Activated naive CD8-positive, alpha-beta T cell treated with anti-CD3 and anti-CD28 coated beads, Interleukin-2, amount 50 U/mL, for 16 hours (primary cell): ENCODE results near the gene IL12B.
"Not testable (repeated sequence)": the region's sequence is repeated elsewhere in the genome, so short reads cannot be mapped to it uniquely, and the experiment has no call there.

Experiments
- DNase-seq: peaks from one replicate; pipeline ENCODE4 v3.0.0-alpha.2; 2020; ENCODE audit warnings: low read depth, low spot score

IL12B gene

DNA sequence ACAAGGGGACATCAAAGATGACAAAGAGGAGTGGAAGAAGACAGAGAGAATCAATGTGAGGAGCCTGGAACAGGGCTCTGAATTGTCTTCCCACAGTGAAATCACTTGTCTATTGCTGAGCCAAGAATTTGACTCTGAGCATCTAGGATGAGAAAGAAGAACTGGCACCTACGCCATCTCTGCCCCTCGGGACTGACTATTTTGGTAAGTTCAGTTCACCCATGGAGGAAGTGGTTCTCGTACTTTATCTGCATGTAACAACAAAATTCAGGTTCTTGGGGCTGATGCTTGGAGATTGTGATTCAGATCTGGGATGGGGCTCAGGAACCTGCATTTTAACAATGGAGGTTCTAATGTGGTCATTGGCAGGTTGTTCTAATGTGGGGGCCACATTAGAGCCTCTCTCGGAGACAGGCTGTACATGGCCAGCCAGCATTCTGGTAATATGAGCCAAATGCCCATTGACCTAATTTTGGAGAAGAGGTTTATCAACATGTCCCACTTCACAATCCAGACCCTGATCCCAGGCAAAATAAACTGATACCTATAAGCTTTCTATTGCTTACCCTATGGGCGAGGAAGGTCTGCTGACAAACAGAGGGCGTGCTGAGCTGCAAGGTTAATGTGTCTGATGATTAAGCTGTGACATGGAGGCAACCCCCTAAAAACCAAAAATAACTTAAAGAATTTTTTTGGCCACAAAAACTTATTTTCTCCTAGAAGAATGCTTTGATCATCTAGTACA is 2.7 kb upstream of the IL12B start:
- no peak for DNase-seq

DNA sequence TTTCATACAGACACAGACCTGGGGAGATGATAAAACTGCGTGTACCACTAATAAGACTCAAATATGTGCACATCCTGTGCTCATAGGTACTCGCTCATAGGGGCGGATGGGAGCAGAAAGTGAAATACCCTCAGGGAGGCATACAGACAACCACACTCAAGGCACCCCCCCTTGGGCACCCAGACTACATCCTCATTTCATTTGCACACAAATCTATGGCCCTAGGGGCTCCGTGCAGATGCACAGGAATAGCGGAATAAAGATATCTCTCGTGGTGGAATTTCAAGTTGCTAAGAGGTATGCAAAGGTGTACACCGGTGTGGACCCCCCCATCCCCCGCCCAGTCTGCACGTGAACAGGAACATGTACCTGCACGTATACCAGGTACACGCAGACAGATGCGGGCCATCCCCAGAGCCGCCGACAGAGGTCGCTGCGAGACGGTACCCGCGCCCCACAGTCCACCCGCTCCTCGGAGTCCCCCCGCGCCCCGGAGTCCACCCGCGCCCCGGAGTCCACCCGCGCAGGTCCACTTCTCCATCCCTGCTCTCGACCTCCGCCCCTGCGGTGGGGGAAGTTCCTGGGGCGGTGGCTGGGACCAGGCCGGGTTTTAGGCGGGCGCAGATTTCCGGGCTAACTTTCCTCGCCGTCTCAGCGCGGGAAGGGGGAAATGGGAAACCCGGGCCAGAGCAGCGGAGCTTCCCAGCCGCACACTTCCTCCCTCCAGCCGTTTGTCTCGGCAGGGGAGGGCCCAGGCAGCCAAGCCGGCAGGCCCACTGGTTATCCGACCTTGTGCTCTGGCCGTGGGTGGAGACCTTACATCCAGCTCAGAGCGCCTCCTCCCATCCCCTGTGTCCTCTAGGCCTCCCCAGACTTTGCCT is 1.0 kb upstream of the IL12B start:
- DNase-seq = peak; percentile 53

DNA sequence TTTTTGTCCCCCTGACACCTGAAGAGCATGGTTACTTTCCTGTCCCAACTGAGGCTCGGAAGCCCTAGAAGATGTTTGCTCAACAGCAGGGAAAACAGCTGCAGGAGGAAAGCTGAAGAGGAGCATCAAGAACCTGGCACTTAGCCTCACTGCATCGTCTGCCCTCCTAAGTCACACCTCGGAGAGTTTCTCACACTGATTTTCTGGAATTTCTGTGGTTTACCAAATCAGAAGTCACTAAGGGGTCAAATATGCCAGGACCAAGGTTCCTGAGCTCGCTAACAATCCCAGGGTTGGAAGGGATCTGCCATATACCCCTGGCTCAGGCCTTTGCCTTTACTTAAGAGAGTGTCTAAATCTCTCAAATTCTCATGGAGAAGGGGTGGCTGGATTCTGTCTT is 5.3 kb downstream of the IL12B start:
- no peak for DNase-seq

DNA sequence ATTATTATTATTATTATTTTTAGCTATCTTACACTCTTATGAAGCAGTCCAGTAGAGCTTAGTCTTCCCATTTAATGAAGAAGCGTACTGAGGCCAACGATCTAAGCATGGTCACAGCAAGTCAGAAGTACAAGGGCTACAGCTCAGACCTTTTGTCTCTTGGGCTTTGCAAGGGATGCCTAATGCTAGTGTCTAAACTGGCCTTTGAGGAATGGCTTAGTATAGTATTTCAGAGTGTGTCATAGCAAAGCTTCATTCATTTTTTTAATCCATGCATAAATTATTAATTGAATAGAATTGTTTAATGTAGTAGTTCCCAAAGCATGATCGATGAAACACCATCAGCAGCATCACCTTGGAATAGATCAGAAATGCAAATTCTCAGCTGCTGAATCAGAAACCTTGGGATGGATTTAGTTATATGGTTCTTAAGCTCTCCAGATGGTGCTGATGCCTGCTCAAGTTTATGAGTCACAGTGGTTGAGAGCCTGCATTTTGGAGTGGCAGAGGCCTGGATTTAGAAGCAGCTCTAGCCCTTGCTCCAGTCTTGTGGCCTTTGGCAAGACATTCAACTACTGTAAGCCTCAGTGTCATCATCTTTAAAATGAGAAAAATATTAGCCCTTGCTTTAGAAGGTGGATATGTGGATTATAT is 6.1 kb downstream of the IL12B start:
- no peak for DNase-seq

DNA sequence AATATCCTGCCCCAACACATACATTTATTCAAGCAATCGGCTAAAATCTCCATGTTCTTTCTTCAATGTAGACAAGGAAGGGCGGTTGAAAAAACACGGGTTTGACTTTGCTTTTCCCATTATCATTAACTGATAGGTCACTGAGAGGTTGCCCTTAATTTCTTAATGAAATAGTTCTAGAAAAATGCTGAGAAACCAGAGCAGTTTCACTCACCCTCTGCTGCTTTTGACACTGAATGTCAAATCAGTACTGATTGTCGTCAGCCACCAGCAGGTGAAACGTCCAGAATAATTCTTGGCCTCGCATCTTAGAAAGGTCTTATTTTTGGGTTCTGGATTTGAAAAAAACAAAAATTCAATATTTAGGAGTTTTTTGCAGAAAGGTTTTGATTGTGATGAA is 8.1 kb downstream of the IL12B start:
- no peak for DNase-seq

DNA sequence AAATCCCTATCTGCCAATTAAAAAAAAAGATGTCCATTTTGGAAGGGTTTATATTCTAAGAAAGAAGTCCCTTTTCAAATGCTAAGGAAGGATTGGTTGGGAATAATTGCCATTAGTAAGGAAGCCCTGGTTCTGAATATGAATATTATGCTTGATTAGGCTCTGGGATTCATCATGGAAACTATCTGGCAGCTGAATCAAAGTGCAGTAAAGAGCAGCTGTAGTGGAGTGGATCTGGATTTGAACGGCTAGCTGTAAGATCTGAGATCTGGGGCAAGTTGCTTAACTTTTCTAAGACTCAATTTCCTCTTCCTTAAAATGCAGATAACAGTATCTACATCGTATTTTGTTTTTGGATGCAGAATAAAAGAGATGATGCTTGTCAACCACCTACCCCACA is 10.5 kb downstream of the IL12B start:
- no peak for DNase-seq

DNA sequence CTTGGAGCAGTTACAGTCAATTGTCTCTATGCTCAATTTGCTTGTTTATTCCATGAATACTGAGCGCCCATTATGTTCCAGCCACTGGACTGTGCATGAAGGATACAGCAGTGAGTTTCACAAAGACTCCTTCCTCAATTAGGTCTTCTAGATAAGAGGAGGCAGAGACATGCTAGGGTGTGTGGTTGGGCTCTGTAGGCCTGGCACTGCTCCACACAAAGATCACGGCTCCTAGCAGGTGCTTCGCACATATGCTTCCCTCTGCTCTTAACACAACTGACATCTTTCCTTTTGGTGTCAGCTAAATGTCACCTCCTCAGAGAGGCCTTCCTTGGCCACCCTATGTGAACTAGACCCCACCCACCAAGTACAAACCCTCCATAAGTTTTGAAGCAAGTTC is 10.9 kb downstream of the IL12B start:
- DNase-seq = no peak

DNA sequence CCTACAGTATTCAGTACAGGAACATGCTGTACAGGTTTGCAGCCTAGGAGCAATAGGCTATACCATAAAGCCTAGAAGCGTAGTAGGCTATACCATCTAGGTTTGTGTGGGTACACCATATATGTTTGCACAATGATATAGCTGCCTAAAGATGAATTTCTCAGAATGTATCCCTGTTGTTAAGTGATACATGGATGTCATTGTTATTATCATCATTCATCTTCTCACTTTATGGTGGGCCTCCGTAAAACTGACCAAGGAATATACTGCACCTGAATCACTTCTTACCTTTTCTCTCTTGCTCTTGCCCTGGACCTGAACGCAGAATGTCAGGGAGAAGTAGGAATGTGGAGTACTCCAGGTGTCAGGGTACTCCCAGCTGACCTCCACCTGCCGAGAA is 11.8 kb downstream of the IL12B start:
- no peak for DNase-seq

DNA sequence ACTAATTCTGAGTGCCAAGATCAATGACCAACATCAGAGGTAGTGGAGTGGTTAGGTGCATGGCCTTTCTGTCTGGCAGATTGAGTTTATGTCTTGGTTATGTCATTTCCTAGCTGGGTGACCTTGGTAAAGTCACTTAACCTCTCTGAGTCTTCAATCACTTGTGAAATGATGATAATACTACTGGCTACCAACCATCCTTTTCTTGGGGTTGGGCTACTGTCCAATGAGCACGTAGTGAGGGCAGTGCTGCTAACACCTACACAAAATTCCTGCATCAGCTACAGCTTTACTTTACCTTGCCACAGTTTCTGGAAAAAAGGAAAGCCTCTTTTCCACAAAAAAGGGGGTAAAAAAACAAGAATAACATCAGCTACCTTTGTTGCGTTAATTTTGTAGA is 12.4 kb downstream of the IL12B start:
- no peak for DNase-seq

DNA sequence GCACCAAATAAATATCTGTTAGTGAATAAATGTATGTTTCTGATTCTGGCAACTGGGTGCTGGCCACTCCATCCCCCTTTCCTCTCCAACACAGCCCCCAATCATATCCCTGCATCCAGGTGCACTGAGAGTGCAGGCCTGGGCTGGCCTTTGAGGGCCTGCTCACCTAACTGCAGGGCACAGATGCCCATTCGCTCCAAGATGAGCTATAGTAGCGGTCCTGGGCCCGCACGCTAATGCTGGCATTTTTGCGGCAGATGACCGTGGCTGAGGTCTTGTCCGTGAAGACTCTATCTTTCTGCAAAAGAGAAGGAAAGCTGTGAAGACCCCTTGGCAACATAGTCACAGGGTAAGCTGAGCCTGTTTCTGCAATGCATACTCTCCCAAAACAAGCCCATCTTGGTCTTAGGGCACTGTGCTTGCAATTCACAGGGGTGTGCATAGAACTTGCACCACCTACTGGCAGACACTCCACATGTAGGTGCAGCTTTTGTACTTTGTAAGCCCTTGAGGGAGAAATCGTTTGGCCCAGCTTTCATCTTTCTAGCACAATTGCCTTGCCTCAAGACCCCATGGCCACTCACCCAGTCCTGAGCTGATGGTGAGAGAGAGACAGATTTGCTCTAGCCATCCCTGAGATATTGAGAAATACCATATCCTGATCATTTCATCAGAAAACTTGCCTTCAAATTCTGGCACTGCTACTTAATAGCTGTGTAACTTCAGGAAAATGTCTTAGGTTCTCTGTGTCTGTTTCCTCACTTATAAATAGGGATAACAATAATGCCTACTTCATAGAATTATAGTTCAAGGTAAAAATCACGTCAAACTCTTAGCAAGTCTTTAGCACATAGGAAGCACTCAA is 13.5 kb downstream of the IL12B start:
- peak; percentile 12 for DNase-seq

DNA sequence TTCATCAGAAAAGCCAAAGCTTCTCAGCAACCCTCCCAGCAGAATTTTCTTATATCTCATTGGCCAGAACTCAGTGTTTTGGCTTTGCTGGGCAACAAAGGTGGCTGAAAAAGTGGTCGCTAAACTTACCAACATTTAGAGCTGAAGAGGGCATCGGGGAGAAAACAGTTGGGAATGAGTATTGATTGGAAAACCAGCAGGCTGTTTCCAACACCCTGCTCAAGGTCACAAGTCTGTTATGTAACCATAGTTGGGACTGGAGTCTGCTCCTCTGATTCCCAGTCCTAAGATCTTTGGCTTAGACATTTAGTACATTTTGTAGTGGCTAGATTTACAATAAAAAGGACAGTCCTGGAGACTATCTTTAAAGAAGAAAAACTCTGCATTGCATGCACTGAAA is 17.1 kb downstream of the IL12B start:
- no peak for DNase-seq

DNA sequence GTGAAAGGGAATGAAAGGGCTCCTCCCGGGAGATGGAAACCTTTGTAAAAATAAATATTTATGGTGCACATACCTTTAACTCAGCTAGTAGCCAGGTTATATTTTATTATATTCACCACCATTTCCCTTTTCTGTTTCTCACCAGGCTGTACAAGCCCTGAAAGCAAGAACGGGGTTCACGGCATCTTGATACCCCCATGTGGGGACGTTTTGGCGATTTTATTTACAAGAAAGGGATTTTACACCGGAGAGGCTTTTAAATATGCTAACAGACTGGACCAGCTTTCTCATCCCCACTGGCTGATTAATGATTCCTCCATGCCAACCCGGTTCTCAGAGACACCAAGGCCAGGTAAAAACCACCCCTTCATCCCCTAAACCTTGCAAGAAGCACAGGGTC is 19.2 kb downstream of the IL12B start:
- no peak for DNase-seq

DNA sequence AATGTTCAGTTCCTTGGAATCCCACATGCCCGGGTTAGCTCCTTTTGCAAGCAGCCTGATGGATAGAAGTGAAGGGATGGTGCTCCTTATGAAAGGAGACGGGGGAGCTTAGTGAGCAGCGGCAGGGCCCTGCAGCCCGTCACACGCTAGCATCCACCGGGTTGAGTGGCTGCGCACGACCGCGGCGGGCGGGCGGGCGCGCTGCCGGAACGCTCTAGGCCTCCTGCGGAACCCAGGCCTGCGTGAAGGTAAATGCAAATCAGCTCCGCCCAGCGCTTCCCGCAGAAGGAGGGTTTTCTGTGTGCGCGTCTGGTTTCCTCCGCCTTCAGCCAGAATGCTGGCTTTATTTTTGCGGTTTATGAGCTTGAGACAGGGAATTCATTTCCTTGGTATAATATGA is 19.8 kb downstream of the IL12B start:
- no peak for DNase-seq

DNA sequence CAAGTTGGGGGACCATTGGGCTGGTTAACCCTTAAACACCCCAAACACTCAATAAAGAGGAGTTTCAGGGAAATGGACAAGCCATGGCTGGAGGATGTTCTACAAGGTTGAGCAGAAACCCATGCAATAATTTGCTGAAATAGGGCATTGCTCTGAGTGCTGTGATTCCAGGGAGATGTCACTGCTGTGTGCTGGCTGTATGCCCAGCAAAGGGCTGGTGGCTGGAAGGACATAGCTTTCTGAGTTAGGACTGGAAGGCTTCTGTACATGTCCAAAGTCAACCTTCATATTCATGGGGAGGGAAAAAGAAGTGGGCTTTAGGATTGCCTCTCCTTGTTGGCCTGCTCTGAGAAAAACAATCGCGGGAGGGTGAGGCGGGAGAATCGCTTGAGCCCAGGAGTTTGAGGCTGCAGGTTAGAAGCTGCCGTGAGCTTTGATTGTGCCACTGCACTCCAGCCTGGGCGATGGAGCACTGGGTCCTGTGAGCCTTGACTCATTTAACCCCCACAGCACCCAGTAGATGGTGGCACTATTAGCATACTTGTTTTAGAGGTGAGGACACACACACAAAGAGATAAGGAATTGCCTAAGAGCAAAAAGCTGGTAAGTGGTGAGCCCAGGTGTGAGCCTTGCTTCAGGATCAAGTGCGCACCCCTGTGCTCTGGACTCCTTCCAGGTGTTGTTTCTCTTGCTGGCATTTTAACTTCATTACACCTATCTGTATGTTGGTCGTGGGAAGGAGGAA is 20.4 kb downstream of the IL12B start:
- no peak for DNase-seq

DNA sequence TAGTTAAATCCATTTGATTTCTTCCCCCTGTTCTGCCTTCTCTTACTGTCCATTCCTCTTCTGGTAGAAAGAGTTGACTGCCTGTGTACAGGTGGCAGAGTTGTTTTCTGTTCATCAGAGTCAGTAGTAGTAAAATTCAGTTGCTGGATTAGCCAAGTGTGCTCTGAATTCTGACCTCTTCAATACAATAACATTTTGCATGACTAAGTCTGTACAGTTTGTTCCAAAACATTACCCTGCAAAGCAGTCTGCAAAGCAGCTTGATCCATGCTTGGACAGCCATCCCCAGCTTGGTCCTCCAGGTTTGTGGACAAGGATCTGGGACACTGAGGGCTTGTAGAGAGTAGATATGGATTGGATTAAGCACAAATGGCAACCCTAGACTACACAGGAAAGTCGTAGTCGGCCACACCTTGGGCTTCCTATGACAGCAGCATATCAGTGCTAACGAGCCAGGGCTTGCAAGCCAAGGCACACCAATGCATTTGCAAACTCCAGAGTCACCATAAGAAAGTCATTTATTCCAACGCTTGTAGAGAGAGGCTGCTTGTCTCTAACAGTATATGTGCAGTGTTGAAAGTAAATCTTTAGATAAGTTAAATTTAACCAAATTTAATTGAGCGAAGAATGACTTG is 25.2 kb downstream of the IL12B start:
- no peak for DNase-seq

DNA sequence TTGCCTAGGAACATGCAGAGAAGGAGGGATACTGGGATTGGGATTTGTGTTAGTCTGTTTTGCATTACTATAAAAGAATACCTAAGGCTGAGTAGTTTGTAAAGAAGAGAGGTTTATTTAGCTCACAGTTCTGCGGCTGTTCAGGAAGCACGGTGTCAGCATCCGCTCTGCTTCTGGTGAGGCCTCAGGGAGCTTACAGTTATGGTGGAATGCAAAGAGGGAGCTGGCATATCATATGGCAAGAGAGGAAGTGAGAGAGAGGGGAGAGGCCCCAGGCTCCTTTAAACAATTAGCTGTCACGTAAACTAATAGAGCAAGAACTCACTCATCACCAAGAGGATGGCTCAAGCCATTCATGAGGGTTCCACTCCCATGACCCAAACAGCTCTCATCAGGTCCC is 27.0 kb downstream of the IL12B start:
- DNase-seq = no peak

DNA sequence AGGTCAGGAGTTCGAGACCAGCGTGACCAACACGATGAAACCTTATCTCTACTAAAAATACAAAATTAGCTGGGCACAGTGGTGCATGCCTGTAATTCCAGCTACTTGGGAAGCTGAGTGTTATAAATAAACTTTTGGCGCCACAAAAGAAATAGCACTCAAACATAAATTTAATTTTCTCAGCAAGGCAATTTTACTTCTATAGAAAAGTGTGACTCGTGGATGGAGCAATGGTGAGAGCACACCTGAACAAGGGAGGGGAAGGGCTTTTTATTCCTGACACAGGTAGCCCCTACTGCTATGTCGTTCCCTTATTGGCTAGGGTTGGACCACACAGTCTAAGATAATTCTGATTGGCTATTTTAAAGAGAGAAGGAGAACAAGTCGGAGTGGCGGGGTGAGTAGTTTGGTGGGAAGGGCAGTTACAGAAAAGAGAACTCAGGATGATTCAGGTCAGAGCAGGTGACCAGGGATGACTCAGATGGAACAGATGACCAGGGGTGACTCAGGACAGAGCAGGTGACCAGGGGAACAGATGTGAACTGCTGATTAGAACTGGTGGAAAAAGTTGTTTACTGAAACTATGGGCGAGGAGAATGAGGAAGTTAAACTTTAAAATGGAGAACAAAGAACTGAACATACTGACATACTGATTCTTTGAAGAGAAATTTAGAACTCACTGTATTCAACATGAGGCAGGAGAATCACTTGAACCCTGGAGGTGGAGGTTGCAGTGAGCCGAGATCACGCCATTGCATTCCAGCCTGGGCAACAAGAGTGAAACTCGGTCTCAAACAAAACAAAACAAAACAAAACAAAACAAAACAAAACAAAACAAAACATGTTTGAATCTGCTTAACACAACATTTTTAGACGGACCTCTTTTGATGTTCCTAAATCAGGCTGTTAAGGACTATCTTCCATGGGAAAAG is 28.1 kb downstream of the IL12B start:
- not testable (repeated sequence) for DNase-seq

DNA sequence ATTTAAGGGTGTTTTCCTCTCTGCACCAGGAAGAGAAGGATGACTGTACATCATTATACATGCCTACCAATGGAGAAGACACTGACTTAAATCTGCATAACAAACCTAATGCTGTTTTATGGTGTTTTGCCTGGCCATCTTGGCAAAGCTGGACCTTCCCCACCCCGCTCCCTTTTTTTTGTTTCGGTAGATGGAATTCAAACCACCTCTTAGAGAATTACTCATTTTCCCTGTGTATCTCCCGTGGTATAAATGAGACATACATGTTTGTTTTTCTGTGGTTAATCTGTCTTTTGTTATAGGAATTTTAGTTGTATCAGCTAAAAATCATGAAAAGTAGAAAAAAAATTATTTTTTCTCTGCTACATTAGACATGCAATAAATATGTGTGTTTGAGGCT is 28.8 kb downstream of the IL12B start:
- DNase-seq = no peak

DNA sequence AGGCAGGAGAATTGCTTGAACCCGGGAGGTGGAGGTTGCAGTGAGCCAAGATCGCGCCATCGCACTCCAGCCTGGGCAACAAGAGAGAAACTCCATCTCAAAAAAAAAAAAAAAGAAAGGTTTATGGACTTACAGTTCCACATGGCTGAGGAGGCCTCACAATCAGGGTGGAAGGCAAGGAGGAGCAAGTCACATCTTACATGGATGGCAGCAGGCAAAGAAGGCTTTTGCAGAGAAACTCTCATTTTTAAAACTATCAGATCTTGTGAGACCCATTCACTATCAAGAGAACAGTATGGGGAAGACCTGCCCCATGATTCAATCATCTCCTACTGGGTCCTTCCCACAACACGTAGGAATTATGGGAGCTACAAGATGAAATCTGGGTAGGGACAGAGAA is 33.0 kb downstream of the IL12B start:
- not testable (repeated sequence) for DNase-seq
